Measurements from ENCODE around the gene SERINC1. TPM values are rescaled to one million over a fixed set of nuclear protein-coding genes. Genes with fewer than 3 reads are reported as not detected.

The SERINC1 gene
- total RNA-seq, 1 donor from 2014 or later = 246 TPM

DNA sequence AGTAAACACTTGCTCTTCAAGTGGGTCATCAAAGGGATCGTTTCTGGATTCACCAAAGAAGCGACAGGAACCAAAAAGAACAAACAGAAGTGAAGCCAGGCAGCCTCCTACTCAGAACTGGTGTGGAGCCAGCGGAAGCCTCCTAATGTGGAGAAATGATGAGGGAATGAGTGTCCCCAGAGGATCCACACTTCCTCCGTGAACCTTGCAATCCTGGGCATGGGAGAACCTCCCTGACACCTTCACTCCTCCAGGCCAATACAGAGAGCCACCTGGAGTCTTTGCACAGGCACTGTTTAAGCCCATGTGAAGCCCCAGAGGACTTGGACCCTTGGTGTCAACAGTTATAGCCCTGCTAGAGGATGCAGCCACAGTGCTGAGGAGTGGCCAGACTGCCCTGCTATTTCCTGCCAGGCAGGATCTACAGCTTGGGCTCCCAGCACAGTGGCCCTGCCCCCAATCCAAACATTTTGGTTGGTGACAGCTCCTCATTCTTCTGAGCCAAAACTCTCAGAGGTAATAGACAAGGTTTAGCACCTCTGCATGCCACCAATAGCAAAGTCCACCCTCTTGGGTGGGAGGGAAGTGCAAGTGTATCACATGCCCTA is 23.2 kb upstream of the SERINC1 start:
- no peak overlapping the region for H3K4me3 ChIP-seq
- TF ChIP-seq CTCF (IDR thresholded peaks at IDR 0.05) = no peak
- no peak for DNase-seq
- H3K27ac ChIP-seq = no peak overlapping the region
- intact Hi-C loops (cut with DNase I) = no loop called here
- ATAC-seq = peak; percentile 79
- no peaks in the 10 kb centered on the region for H3K9me3 ChIP-seq
- no peaks in the 10 kb centered on the region for H3K36me3 ChIP-seq
- H3K27me3 ChIP-seq = no peaks in the 10 kb centered on the region
- no peaks in the 10 kb centered on the region for H3K4me1 ChIP-seq

GRCh38 chr6:122491919-122492555 is 20.4 kb upstream of the SERINC1 start:
- Histone ChIP-seq H3K27ac (no peak overlapping the region), H3K4me1 (no peaks in the 10 kb centered on the region), H3K27me3 (no peaks in the 10 kb centered on the region), H3K36me3 (no peaks in the 10 kb centered on the region), H3K4me3 (no peak overlapping the region), H3K9me3 (no peaks in the 10 kb centered on the region)
- TF ChIP-seq CTCF (IDR thresholded peaks at IDR 0.05) = peak; percentile 88
- intact Hi-C loops (cut with DNase I) = no loop called here
- DNase-seq (peak; percentile 75), ATAC-seq (peak; percentile 96)

DNA sequence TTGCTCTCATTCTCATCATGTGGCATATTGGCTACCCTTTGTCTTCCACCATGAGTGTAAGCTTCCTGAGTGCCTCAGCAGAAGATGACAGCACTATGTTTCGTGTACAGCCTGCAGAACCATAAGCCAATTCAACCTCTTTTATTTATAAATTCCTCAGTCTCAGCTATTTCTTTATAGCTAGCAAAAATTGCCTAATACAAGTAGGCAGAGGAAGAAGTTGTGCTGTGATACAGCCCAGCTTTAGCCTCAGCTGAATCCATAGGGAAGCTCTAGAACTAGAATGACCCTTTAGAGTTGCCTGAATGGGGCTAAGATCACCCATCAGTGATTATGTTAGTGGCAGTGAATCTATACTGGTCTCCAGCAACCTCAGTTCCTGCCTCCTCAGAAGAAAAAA is 19.0 kb upstream of the SERINC1 start:
- Histone ChIP-seq H3K27me3 (no peaks in the 10 kb centered on the region), H3K36me3 (no peaks in the 10 kb centered on the region), H3K27ac (no peak overlapping the region), H3K4me3 (no peak overlapping the region), H3K9me3 (no peaks in the 10 kb centered on the region), H3K4me1 (no peaks in the 10 kb centered on the region)
- TF ChIP-seq CTCF (IDR thresholded peaks at IDR 0.05) = no peak
- ATAC-seq (no peak), DNase-seq (no peak)
- intact Hi-C loops (cut with DNase I) = no loop called here

DNA sequence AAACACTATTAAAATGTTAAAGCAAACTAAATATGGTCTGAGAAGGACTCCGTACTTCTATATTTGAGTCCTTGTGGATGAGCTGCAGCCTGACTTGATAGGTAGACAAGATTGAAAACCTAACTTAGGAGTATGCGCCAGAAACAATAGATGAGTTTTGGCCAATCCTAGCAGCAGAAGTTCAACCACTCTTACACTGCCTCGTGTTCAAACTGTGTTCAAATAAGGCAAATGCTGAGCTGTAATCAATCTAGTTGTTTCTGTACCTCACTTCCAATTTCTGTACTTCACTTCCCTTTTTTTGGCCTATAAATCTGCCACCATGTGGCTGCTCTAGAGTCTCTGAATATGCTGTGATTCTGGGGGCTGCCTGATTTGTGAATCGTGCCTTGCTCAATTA is 13.2 kb upstream of the SERINC1 start:
- TF ChIP-seq CTCF (IDR thresholded peaks at IDR 0.05) = no peak
- DNase-seq (no peak), ATAC-seq (no peak)
- Histone ChIP-seq H3K36me3 (no peaks in the 10 kb centered on the region), H3K4me1 (no peaks in the 10 kb centered on the region), H3K27me3 (no peaks in the 10 kb centered on the region), H3K9me3 (no peaks in the 10 kb centered on the region), H3K4me3 (no peak overlapping the region), H3K27ac (no peak overlapping the region)
- intact Hi-C loops (cut with DNase I) = no loop called here

- H3K4me3 ChIP-seq = no peak overlapping the region
- TF ChIP-seq CTCF (IDR thresholded peaks at IDR 0.05) = no peak
- H3K27ac ChIP-seq = no peak overlapping the region
These were observed 11.1 kb upstream of the SERINC1 start for GRCh38 chr6:122482750-122483080.

More at GRCh38 chr6:122482750-122483080, 11.1 kb upstream of the SERINC1 start:
- Histone ChIP-seq H3K9me3 (no peaks in the 10 kb centered on the region), H3K36me3 (no peaks in the 10 kb centered on the region), H3K4me1 (no peaks in the 10 kb centered on the region), H3K27me3 (no peaks in the 10 kb centered on the region)
- DNase-seq (no peak), ATAC-seq (no peak)
- intact Hi-C loops (cut with DNase I) = no loop called here

All from upper lobe of right lung (tissue), 1 donor.